Tibial nerve (tissue), 4 donors: ENCODE measurements around the gene CDK18. TPM values are rescaled to one million over a fixed set of nuclear protein-coding genes. Genes with fewer than 3 reads are reported as not detected.

ENCODE experiments used
- DNase-seq, 2 donors: peaks; one replicate each; pipeline ENCODE4 v3.0.0-alpha.2; 2019; ENCODE audit warnings: low spot score in 2 of 2
- H3K27ac ChIP-seq, 4 donors: fragments of 200-600 bp; sonication (generic) in 3 of 4; one replicate each; pipeline ENCODE4 v1.5.1; 2017 to 2019; ENCODE audit warnings: mild to moderate bottlenecking in 1 of 4
- H3K27me3 ChIP-seq, 2 donors: fragments of 200-600 bp; sonication (generic) in 1 of 2; one replicate each; pipeline versions ENCODE4 v1.5.1 to v1.6.0; 2017 to 2019
- H3K36me3 ChIP-seq, 3 donors: fragments of 200-600 bp; sonication (generic); one replicate each; pipeline ENCODE4 v1.5.1; 2018 to 2019
- H3K4me1 ChIP-seq, 4 donors: fragments of 200-600 bp; sonication (generic) in 3 of 4; one replicate each; pipeline ENCODE4 v1.5.1; 2017 to 2019
- H3K4me3 ChIP-seq, 4 donors: fragments of 200-600 bp; sonication (generic) in 3 of 4; one replicate each; pipeline ENCODE4 v1.5.1; 2017 to 2019; ENCODE audit warnings: mild to moderate bottlenecking in 1 of 4, moderate library complexity in 1 of 4
- H3K9me3 ChIP-seq, 4 donors: fragments of 200-600 bp; sonication (generic) in 3 of 4; one replicate each; pipeline ENCODE4 v1.5.1; 2017 to 2019
- CTCF ChIP-seq, 5 experiments: fragments of 200-600 bp in 3 of 5; fragments of 450-650 bp in 2 of 5; sonication (generic) in 3 of 5; IDR thresholded peaks; one replicate each; pipeline ENCODE4 v1.5.1; 2016 to 2019; ENCODE audit warnings: antibody characterized with exemption in 5 of 5, mild to moderate bottlenecking in 3 of 5, moderate library complexity in 2 of 5
- EP300 ChIP-seq, 2 donors: sonication (generic); formaldehyde crosslinking; IDR thresholded peaks; one replicate each; pipeline ENCODE4 v1.6.1; 2017; ENCODE audit warnings: antibody characterized with exemption in 2 of 2, mild to moderate bottlenecking in 1 of 2
- POLR2A ChIP-seq, 2 donors: fragments of 450-650 bp; IDR thresholded peaks; one replicate each; pipeline ENCODE4 v1.6.1; 2017; ENCODE audit warnings: antibody characterized with exemption in 2 of 2, mild to moderate bottlenecking in 2 of 2, moderate library complexity in 2 of 2
- WGBS, 2 donors: methylation state at CpG; one replicate each; pipeline ENCODE4 v1.1.5; 2018; 5-methylcytosine and 5-hydroxymethylcytosine counted together
- total RNA-seq, 4 donors: library from RNA; depleted of rRNA; stranded (reverse); fragments of >200 nt; gene quantifications; one replicate each; pipeline ENCODE4 v1.1.0, GENCODE V29; 2016

The CDK18 gene
- total RNA-seq, 4 donors from 2014 or later, result 5.1 to 14.1 (median 7.5) TPM

- Histone ChIP-seq H3K9me3 (no peaks in the 10 kb centered on the region), H3K4me1 (peaks cover 0 to 40% (median 9%) of the 10 kb centered on the region in 4 donors), H3K27ac (peak overlapping the region; percentile 38 to 77 (median 68)), H3K27me3 (no peaks in the 10 kb centered on the region), H3K4me3 (peak overlapping the region; percentile 57 to 76 (median 72)), H3K36me3 (no peaks in the 10 kb centered on the region)
- no peak for DNase-seq
- 10 to 11% methylated on average over 15 to 18 of the region's 18 CpGs for WGBS, 2 donors
- no peak for TF ChIP-seq POLR2A (IDR thresholded peaks at IDR 0.05)
- no peak for TF ChIP-seq CTCF (IDR thresholded peaks at IDR 0.05)
- TF ChIP-seq EP300 (IDR thresholded peaks at IDR 0.05), result no peak
Observed at GRCh38 chr1:205505076-205505729, 734 bp downstream of the CDK18 start.

- no peak for DNase-seq
- TF ChIP-seq POLR2A (IDR thresholded peaks at IDR 0.05), result no peak
- TF ChIP-seq CTCF (IDR thresholded peaks at IDR 0.05), result no peak
- TF ChIP-seq EP300 (IDR thresholded peaks at IDR 0.05), result no peak
- Histone ChIP-seq H3K27ac (peak overlapping the region in 2 of 4 donors; percentile 64 to 77), H3K27me3 (no peaks in the 10 kb centered on the region), H3K4me3 (peak overlapping the region; percentile 57 to 76 (median 72)), H3K9me3 (no peaks in the 10 kb centered on the region), H3K36me3 (no peaks in the 10 kb centered on the region), H3K4me1 (peaks cover 0 to 34% (median 7%) of the 10 kb centered on the region in 4 donors)
- WGBS, 2 donors, result 32 to 43% methylated on average over 8 to 11 of the region's 15 CpGs
Observed at GRCh38 chr1:205505791-205506190, 1.3 kb downstream of the CDK18 start.

GRCh38 chr1:205506409-205507200 is 2.1 kb downstream of the CDK18 start:
- no peaks in the 10 kb centered on the region for H3K27me3 ChIP-seq
- H3K4me3 ChIP-seq, result no peak overlapping the region
- WGBS, 2 donors, result 92 to 94% methylated on average over 16 to 17 of the region's 17 CpGs
- no peak for DNase-seq
- H3K4me1 ChIP-seq, result peaks cover 0 to 29% (median 7%) of the 10 kb centered on the region in 4 donors
- no peaks in the 10 kb centered on the region for H3K36me3 ChIP-seq
- H3K27ac ChIP-seq, result peak overlapping the region in 2 of 4 donors; percentile 64 to 77
- TF ChIP-seq EP300 (IDR thresholded peaks at IDR 0.05), result no peak
- no peak for TF ChIP-seq CTCF (IDR thresholded peaks at IDR 0.05)
- TF ChIP-seq POLR2A (IDR thresholded peaks at IDR 0.05), result no peak
- H3K9me3 ChIP-seq, result no peaks in the 10 kb centered on the region

GRCh38 chr1:205508227-205508714 is 3.8 kb downstream of the CDK18 start:
- TF ChIP-seq CTCF (IDR thresholded peaks at IDR 0.05), result no peak
- TF ChIP-seq EP300 (IDR thresholded peaks at IDR 0.05), result no peak
- no peak for TF ChIP-seq POLR2A (IDR thresholded peaks at IDR 0.05)
- H3K27me3 ChIP-seq, result no peaks in the 10 kb centered on the region
- no peak overlapping the region for H3K4me3 ChIP-seq
- no peak for DNase-seq
- peaks cover 0 to 39% (median 14%) of the 10 kb centered on the region in 4 donors for H3K4me1 ChIP-seq
- WGBS, 2 donors, result 69 to 84% methylated on average over 5 of the region's 5 CpGs
- H3K9me3 ChIP-seq, result no peaks in the 10 kb centered on the region
- H3K36me3 ChIP-seq, result no peaks in the 10 kb centered on the region
- H3K27ac ChIP-seq, result no peak overlapping the region
